ENCODE results near the gene FNBP1.
"Not testable (repeated sequence)": the region's sequence is repeated elsewhere in the genome, so short reads cannot be mapped to it uniquely, and the experiment has no call there.

Gene FNBP1

DNA sequence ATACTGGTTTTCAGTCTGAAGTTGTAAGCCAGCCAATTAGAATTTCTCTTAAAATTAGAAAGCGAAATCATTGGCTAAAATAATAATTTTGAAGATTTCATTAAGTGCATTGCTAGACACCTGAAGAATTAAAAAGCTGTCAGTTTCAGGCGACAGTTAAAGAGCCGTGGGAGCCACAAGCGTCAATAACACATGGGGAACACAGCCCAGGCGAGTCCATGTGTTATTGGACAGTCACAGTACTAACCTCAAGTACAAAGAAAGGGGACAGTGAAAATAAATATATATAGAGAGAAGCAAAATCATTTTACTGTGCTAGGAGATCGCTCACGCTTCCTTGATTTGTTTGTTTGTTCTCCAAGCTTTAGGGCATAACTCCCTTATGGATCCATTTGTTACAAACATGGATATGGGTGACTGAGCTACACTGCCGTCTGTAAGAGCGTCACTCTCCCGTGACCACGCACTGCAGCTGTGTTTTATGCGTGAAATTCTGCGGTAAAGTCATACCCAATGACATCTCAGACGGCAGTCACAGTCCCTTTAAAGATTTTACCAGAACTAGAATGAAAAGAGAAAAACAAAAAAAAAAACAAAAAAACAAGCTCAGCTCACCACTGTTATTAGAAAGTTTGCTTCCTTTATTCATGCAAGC, 124.6 kb downstream of the FNBP1 start:
- no peak for DNase-seq (ENCODE audit: low read depth)

DNA sequence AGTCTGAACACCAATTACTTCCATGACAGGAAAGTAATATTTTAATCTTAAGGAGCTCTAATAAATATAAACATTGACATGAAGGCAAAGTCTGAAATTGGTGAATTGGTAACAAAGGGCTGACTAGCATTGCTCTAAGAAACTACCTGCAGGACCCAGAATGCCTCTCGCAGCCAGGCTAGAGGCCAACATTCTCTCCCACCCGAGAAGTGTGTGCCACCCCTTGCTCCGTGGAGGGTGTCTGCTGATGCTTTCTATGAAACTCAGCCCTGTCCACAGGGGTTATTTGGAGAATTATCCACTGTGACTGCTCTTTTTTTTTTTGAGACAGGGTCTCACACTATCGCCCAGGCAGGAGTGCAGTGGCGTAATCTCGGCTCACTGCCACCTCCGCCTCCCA, 126.3 kb downstream of the FNBP1 start:
- DNase-seq (ENCODE audit: low read depth): no peak

DNA sequence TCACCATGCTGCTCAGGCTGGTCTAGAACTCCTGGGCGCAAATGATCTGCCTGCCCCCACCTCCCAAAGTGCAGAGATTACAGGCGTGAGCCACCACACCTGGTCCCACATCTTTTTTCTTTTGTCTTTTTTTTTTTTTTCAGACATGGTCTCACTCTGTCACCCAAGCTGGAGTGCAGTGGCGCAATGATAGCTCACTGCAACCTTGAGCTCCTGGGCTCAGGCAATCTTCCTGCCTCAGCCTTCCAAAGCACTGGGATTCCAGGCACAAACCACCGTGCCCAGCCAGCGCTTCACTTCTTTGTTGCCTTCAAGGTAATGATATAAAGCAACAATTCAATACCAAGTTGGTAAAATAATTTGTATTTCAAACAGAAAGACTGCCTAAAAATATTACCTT, 128.9 kb downstream of the FNBP1 start:
- DNase-seq (ENCODE audit: low read depth): no peak

DNA sequence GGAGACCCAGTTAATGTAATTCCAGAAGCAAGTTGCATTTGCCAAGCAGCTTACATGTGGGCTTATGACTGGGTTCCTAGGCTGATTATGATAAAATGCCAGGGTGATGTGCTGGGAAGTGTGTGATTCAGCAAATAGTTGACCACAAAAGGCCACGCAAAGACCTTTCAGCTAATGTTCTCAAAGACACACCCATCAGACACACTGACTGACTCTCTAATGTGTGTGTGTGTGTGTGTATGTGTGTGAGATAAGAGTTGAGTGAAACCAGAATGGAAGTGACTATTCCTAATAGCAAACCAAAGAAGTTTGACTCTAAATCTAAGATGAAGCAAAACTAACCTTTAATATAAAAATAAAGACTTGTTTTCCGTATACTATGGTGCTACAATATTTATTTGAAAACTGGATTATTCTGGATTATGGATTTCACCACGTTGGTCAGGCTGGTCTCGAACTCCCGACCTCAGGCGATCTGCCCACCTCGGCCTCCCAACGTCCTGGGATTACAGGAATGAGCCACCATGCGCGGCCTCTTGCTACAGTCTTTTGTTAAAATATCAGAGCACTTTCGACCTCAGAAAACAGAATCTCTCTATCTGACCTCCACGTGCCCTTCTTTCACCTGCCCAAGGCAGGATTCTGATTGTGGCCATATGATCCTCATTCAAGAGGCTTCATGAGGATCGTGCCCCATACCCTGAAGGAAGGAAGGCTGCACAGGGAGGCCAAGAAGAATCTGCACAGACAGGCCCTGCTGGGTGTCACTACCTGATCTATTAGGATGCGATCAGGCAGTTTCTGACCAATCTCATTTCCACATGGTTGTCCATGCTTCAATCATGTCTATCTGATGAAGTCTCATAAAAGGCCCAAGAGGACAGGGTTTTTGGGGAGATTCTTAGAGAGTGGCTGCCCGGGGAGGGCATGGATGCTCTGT, 132.1 kb downstream of the FNBP1 start:
- no peak for DNase-seq (ENCODE audit: low read depth)

DNA sequence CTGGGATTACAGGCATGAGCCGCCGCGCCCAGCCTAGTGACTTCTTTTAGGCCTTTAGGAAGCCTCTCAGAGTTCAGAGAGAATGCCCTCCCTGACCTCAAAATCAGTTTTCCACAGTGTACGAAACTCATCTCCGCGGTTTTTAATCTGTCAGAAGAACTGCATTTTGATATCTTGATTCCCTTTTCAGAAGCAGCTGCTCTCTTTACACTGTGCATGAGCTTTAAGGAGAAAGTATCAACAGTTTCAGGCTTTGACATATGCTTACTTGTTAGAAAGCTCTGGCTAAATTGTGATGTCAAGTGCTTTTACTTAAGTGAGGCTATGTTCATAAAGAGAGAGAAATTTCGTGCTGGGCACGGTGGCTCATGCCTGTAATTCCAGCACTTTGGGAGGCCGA, 133.1 kb downstream of the FNBP1 start:
- DNase-seq (ENCODE audit: low read depth): no peak

DNA sequence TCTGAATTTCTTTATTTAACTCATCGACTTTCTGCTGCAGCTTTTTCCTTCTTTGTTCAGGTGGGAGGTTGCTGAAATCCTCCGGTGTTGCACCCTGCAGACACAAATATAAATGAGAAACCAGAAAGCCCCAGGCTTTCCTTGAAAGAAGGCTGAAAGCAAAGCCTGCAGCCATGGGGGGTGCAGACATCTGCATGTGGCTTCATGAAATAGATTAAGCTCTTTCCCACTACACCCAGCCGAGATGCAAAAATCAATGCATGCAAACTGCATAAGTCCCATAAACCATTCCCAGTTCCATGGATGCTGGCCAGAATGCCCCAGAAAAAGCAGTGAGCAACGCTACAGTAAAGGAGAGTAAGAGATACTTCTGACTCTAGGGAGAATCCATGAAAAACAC, 134.1 kb downstream of the FNBP1 start:
- DNase-seq (ENCODE audit: low read depth): no peak

DNA sequence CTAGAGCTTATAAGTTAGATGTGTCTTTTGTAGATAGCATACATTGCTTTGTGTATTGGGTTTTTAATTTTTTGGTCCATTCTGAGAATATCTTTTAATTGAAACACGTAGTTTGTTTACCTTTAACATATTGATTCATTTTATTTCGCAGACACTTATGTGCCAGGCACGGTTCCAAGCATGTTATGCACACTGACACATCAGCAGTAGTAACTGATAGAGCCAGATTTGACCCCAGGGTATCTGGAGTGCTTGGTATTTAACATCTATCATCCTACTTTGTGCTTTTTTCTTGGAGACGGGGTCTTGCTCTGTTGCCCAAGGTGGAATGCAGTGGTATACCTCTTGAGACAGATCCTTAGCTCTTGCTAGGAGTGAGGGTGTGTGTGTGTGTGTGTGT, 135.8 kb downstream of the FNBP1 start:
- DNase-seq (ENCODE audit: low read depth): no peak

DNA sequence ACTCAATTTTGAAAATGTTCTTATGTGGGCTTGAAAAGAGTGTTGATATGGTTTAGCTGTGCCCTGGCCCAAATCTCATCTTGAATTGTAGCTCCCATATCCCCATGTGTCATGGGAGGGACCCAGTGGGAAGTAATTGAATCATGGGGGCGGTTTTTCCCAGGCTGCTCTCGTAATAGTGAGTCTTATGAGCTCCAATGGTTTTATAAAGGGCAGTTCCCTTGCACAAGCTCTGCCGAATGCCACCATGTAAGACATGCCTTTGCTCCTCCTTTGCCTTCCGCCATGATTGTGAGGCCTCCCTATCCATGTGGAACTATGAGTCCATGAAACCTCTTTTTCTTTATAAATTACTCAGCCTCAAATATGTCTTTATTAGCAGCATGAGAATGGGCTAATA, 136.7 kb downstream of the FNBP1 start:
- no peak for DNase-seq (ENCODE audit: low read depth)

DNA sequence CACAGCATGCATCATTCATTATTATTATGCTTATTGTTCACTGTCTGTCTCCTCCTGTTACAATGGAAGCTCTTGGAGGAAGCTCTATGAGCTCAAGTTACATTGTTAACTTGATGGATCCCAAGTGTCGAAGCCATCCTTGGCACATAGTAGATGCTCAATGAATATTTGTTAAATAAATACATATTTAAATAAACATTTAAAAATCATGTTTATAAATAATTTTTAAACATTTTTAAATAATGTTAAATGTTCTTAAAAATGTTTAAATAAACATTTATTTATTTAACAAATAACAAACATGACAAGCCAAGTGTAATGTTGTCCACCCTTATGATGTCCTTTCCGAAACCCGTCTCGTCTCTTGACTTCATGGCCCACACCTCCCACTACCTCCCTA, 138.3 kb downstream of the FNBP1 start:
- no peak for DNase-seq (ENCODE audit: low read depth)

DNA sequence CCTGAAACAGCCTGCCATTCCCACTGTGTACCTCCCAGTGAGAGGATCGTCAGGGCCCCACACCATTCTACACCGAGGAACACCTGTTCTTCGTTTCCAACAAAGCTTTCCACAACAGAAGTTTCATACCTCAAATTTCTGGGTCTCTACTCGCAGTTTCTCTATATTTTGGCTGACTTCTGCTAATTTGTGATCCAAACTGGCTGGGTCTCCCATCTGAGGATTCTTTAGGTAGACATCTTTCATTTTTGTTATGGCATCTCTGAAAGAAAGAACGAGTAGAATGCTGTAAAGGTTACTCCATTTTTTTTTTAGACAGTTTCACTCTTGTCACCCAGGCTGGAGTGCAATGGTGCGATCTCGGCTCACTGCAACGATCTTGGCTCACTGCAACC, 140.3 kb downstream of the FNBP1 start:
- DNase-seq (ENCODE audit: low read depth): no peak

DNA sequence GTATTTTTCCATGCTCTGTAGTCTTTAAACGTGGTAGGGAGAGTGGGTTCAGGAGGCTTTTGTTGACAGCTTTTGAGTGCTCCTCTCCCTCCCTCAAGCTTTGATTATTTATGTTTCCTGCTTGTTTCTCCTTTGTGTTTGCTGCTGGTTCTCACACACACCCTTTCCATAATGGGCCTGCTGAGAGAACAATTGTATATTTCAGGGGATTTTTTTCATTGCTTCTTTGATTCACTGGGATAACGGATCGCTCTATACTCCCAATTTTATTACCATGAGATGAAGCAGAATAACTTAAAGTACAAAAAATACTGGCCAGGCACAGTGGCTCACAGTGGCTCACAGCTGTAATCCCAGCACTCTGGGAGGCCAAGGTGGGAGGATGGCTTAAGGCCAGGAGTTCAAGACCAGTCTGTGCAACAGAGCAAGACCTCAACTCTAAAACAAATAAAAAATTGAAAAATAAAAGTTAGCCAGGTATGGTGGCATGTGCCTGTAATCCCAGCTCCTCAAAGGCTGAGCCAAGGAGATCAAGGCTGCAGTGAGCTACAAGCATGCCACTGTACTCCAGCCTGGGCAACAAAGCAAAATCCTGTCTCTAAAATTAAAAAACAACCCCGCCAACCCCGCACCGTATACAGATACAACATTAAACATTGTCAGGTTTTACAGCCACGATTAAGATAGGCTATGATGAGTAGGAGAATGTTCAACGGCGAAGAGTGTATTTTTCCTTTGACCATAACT, 140.8 kb downstream of the FNBP1 start:
- no peak for DNase-seq (ENCODE audit: low read depth)

DNA sequence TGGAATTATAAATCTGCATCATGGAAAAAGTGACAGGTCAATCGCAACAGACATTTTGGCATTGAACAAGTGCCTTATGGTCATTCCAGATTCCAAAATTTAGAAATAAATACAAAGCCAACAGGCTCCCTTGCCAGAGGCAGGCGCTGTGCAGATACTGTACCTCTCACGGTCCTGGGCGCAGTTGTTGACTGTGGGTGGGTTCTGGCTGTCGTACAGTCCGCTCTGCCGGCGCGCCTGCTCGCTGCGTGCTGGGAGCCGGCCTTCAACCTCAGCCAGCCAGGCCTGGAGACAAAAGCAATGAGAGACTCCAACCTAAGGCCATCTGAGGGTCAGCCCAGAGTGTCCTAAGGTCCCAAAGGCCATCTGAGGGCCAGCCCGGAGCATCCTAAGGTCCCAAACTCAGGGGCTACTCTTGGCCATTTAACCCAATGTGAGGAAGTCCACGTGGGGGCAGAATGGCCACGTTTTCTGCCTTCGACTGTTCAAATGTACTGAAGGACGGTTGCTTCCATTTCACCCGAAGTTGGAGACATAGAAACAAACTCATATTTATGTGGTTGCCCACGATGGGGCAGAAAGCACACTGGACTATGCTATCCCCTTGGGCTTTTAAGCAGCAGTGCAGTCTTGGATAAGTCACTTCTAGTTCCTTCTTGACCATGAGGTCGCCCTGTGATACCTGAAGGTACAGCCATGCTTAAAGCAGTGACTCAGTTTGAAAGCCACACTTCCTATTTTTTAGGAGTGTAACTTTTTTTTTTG, 142.5 kb downstream of the FNBP1 start:
- no peak for DNase-seq (ENCODE audit: low read depth)

DNA sequence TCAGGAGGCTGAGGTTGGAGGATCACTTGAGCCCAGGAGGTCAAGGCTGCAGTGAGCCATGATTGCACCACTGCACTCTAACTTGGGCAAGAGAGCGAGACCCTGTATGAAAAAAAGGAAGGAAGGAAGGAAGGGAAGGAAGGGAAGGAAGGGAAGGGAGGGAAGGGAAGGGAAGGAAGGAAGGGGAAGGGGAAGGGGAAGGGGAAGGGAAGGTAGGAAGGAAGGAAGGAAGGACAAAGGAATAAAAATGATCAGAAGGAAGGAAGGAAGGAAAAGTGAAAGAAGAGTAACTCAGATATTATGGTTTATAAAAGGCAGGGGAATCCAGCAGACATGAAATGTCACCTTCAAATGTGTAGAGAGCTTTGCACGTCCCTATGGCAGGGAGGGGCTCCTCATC, 143.4 kb downstream of the FNBP1 start:
- DNase-seq (ENCODE audit: low read depth): no peak

DNA sequence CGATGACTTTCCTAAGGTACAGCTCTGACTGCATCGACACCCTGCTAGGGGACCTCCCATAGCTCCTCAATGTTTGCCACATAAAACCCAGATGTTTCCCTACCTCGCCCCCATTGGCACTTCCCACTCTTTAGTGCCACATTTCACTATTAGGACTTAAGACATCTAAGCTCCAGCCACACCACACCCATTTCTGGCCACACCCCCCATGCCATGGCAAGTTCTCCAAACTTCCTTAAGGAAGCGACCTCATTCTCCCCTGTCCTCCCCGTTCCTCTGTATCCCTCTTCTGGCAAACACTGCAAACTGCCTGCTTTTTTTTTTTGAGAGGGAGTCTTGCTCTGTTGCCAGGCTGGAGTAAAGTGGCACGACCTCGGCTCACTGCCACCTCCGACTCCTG, 144.8 kb downstream of the FNBP1 start:
- DNase-seq (ENCODE audit: low read depth): no peak

DNA sequence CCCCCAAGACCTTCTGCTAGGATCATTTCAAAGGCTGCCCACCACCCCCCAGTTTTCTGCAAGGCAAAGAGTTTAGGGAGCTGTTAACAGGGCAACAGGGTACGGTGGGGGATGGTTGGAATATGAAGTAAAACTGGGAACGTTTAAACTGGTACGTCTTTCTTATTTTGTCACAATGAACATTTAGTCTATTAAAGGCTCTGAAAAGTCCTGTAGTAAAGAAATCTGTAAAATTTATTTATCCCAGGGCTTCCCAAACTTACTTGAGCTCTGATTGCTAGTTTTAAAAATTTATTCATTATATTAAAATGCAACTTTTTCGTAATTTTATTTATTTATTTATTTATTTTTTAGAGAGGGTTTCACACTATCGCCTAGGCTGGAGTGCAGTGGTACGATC, 145.7 kb downstream of the FNBP1 start:
- DNase-seq (ENCODE audit: low read depth): no peak

DNA sequence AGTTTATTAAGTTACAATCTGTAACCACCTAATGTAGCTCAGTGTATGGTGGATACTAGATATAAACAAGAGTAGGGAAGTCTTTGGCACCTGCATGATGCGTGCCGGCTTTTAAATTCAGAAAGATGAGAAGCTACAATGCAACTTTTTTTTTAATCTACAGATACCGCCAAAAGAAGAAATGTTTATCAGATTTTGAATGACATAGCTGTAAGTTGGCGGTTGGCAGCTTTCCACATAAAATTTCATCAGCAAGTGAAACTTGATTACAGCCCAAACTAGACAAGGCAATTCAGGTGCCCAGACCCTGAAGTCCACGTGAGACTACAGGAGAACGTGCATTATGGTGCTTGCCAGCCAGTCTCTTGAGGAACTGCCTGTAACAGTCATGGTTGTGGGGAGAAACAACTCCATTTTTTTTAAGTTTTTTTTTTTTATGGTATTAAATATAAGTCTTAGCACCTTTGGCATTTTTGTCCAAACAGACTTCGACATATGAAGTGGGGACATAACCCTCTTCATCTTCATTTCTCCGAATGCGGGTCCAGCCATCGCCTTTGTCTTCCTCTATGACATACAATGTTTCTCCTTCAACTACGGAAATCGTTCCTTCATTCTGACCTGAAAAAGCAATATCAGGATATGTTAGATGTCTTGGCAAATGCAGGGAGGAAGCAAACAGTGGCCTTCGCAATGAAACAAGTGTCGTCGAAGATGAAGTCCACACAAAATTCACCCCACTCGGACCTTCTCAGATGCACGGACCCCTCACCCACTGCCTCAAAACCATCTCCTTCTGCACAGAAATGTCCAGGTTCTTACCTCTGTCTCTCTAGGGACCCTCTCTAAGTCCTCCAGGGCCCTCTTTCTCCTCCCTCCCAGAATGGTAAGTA, 147.4 kb downstream of the FNBP1 start:
- DNase-seq (ENCODE audit: low read depth): no peak

DNA sequence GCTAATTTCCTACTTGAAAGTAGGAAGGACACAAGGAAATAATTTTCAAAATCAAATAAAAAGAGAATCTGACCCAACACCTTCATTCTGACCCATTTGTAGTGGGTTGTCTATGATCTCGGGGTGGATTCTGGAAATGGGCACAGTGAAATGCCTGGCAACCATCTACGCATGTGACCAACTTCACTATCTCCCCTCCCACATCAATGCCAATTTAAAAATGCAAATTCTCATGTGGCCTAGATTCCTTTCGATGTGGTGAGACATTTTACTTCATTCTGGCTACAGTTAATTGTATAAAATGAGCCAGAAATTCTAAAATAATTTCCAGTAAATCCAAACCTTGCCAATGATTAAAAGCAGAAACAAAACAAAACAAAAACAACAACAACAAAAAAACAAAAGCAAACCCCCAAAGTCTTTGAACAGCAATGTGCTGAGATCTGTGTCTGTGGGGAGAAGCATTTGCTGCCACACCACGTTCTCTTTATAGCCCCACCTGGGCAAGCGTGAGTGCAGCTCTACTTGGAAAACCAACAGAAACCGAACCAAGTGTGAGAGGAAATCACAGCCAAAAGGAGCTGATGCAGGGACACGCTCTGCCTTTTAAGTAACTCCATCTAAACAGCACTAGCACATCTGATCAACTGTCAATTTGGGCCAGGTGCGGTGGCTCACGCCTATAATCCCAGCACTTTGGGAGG, 148.7 kb downstream of the FNBP1 start:
- no peak for DNase-seq (ENCODE audit: low read depth)

DNA sequence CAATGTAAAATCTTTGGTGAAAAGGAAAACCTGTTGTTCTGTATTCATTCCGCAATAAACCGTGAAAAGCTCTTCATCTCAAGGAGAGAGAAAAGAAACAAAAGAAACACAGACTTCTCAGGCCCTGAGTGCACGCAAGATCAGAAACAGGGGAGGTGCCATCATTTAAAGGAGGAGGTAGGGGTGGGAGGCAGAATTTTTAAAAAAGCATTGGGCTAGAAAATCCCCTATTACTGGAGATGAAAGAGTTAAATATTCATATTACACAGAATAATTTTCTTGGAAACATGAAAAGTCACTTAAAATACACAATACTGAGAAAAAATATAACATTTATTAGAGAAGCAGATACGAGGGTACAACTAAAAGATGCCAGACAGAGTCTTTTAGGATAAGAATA, 151.4 kb downstream of the FNBP1 start:
- DNase-seq (ENCODE audit: low read depth): no peak

DNA sequence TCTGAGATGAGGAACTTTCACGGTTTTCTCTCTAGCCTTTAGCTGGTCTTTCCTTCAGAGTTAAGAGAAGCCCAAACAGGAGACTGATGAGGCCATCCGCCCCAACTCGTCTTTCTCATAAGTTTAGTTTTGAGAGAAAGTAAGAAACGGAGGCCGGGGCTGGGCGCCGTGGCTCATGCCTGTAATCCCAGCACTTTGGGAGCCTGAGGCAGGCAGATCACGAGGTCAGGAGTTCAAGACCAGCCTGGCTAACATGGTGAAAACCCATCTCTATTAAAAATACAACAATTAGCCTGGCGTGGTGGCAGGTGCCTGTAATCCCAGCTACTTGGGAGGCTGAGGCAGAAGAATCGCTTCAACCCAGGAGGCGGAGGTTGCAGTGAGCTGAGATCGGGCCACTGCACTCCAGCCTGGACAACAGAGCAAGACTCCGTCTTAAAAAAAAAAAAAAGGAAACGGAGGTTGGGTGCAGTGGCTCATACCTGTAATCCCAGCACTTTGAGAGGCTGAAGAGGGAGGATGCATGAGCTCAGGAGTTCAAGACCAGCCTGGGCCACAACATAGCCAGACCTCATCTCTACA, 152.2 kb downstream of the FNBP1 start:
- DNase-seq (ENCODE audit: low read depth): not testable (repeated sequence)
